Parathyroid adenoma (tissue), 2 donors: ENCODE results near the gene GPR89B.

Experiments
- H2AFZ ChIP-seq: fragments of 300-600 bp; sonication (generic); one replicate; pipeline ENCODE4 v1.7.0; 2017; ENCODE audit warnings: antibody characterized with exemption, mild to moderate bottlenecking
- H3K27ac ChIP-seq: fragments of 300-600 bp; sonication (generic); one replicate; pipeline ENCODE4 v1.7.0; 2017
- H3K27me3 ChIP-seq: fragments of 300-600 bp; sonication (generic); one replicate; pipeline ENCODE4 v1.7.0; 2017; ENCODE audit warnings: low read length; ENCODE audit not compliant: control insufficient read depth, insufficient read depth
- H3K36me3 ChIP-seq: fragments of 300-600 bp; sonication (generic); one replicate; pipeline ENCODE4 v1.7.0; 2017; ENCODE audit warnings: low read length; ENCODE audit not compliant: control insufficient read depth, insufficient read depth
- H3K4me1 ChIP-seq: fragments of 300-600 bp; sonication (generic); one replicate; pipeline ENCODE4 v1.7.0; 2017; ENCODE audit warnings: control low read depth
- H3K4me2 ChIP-seq: fragments of 300-600 bp; sonication (generic); one replicate; pipeline ENCODE4 v1.7.0; 2017; ENCODE audit warnings: low read length
- H3K4me3 ChIP-seq: fragments of 300-600 bp; sonication (generic); one replicate; pipeline ENCODE4 v1.7.0; 2017; ENCODE audit warnings: low read depth, low read length
- H3K79me2 ChIP-seq: fragments of 300-600 bp; sonication (generic); one replicate; pipeline ENCODE4 v1.7.0; 2017; ENCODE audit warnings: control low read depth
- H3K9ac ChIP-seq: fragments of 300-600 bp; sonication (generic); one replicate; pipeline ENCODE4 v1.7.0; 2017; ENCODE audit warnings: mild to moderate bottlenecking
- H3K9me3 ChIP-seq: fragments of 300-600 bp; sonication (generic); one replicate; pipeline ENCODE4 v1.7.0; 2017; ENCODE audit warnings: low read length; ENCODE audit not compliant: control insufficient read depth
- CTCF ChIP-seq: fragments of 300-600 bp; sonication (generic); IDR thresholded peaks from one replicate; pipeline ENCODE4 v1.7.0; 2017; ENCODE audit warnings: antibody characterized with exemption, mild to moderate bottlenecking
- donor health status: primary hyperparathyroidism.

Gene GPR89B

DNA sequence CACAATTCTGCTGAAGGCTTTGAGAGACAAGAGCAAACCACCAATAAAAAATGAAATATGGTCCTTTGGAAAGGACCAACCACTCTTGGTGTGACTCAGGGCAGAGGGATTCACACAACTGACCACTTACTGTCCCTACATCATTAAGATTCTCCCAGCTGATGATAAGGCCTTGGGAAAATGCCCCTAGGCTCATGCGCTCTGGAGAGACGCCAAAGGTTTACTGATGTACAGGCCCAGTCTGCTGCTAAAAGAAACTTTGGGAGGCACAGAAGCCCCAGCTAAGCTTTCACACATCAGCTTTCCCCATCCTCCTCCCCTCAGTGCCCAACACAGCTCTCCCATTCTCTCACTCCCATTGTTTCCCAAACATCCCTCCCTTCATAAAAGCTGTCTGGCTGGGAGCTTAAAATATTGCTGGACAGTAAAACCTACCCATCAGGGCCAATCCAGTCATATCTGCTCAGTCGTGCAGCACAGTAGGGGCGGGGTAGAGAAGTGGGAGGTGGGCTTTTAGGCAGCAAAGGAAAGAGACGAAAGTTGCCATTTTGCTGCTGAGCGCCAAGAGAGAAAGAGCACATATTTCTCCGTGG lies 25.9 kb upstream of the GPR89B start, which contains the start of gene GJA8:
Gene GJA8 (plus strand): TSS at position 543 of the 593 bp plus-strand sequence. CDS start 5,161 bp downstream, outside the sequence.
- Histone ChIP-seq H3K4me2 (no peak within 1 kb of the TSS), H3K79me2 (no peaks in the 10 kb centered on the region), H3K4me1 (no peaks in the 10 kb centered on the region), H3K27ac (no peak within 1 kb of the TSS), H3K9me3 (no peaks in the 10 kb centered on the region), H3K27me3 (no peaks in the 10 kb centered on the region), H3K9ac (no peak within 1 kb of the TSS), H3K36me3 (no peaks in the 10 kb centered on the region), H2AFZ (no peak within 1 kb of the TSS), H3K4me3 (no peak within 1 kb of the TSS)
- no peak for TF ChIP-seq CTCF

DNA sequence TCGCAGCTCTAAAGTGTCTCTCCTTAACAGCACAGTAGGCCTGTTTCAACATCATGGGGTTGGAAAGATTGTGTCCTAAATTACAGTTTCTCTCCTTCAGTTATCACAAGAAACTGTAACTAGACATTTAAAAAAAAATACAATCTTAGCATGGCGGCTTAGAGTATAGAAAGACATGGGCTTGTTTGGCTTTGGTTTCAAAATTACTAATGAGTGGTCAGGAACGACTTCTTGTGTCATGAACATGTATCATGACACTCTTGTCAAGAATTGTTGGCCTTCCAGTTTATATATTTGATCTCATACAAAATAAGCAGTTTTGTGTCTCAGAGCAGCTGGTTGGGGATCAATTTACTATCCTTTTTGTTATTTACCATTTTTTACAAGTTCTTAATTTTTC lies 23.5 kb upstream of the GPR89B start:
- no peaks in the 10 kb centered on the region for H3K79me2 ChIP-seq
- TF ChIP-seq CTCF, result no peak
- no peak overlapping the region for H2AFZ ChIP-seq
- H3K36me3 ChIP-seq, result no peaks in the 10 kb centered on the region
- no peaks in the 10 kb centered on the region for H3K9me3 ChIP-seq
- H3K27ac ChIP-seq, result no peak overlapping the region
- H3K9ac ChIP-seq, result no peak overlapping the region
- H3K4me3 ChIP-seq, result no peak overlapping the region
- H3K4me1 ChIP-seq, result no peaks in the 10 kb centered on the region
- H3K27me3 ChIP-seq, result no peaks in the 10 kb centered on the region
- H3K4me2 ChIP-seq, result no peak overlapping the region

DNA sequence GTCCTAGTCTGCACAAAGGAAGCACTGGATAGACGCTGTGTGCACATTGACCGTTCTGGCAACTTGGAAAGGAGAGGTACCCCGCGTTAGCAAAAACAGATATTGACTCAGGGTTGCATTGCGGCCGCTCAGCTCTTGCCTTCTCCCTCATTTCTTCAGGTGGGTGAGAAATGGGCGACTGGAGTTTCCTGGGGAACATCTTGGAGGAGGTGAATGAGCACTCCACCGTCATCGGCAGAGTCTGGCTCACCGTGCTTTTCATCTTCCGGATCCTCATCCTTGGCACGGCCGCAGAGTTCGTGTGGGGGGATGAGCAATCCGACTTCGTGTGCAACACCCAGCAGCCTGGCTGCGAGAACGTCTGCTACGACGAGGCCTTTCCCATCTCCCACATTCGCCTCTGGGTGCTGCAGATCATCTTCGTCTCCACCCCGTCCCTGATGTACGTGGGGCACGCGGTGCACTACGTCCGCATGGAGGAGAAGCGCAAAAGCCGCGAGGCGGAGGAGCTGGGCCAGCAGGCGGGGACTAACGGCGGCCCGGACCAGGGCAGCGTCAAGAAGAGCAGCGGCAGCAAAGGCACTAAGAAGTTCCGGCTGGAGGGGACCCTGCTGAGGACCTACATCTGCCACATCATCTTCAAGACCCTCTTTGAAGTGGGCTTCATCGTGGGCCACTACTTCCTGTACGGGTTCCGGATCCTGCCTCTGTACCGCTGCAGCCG lies 20.3 kb upstream of the GPR89B start:
- H3K9me3 ChIP-seq, result no peaks in the 10 kb centered on the region

DNA sequence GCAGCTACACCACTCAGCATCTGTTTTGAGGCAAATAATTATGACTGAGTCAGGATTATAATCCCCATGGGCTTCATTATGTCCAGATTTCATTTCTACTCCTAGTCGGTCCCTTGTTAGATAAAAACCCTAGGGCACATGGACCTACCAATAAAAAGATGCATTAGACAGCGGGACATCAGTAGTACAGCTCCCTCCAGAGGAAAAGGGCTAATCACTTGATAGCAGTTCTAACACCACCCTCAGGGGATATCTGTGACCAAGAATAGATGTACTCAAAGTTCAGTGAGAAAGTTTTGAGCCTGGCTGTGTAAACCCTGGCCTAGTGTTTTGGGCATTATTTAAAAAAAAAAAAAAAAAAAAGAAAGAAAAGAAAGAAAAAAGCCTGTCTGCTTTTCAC lies 15.7 kb upstream of the GPR89B start:
- Histone ChIP-seq H2AFZ (no peak overlapping the region), H3K4me2 (no peak overlapping the region), H3K9ac (no peak overlapping the region), H3K9me3 (no peaks in the 10 kb centered on the region), H3K79me2 (no peaks in the 10 kb centered on the region), H3K27me3 (no peaks in the 10 kb centered on the region), H3K27ac (no peak overlapping the region), H3K4me3 (no peak overlapping the region), H3K36me3 (no peaks in the 10 kb centered on the region), H3K4me1 (no peaks in the 10 kb centered on the region)
- no peak for TF ChIP-seq CTCF

More for the DNA sequence above, 20.3 kb upstream of the GPR89B start:
- H3K4me1 ChIP-seq, result no peaks in the 10 kb centered on the region
- no peak overlapping the region for H3K9ac ChIP-seq
- no peaks in the 10 kb centered on the region for H3K36me3 ChIP-seq
- no peak for TF ChIP-seq CTCF
- H3K79me2 ChIP-seq, result no peaks in the 10 kb centered on the region
- no peaks in the 10 kb centered on the region for H3K27me3 ChIP-seq
- no peak overlapping the region for H3K4me2 ChIP-seq
- H3K4me3 ChIP-seq, result no peak overlapping the region
- no peak overlapping the region for H2AFZ ChIP-seq
- H3K27ac ChIP-seq, result no peak overlapping the region
